ENCODE data around the gene LILRB1. TPM values are rescaled to one million over a fixed set of nuclear protein-coding genes. Genes with fewer than 3 reads are reported as not detected.
A peak's percentile ranks its signal among the peaks of the same experiment; 100 is the strongest.
"Not testable (repeated sequence)": the region's sequence is repeated elsewhere in the genome, so short reads cannot be mapped to it uniquely, and the experiment has no call there.

The LILRB1 gene
- polyA plus RNA-seq, 1 experiment, result not detected

- POLR2A ChIA-PET, result no interaction called here
- H3K36me3 ChIP-seq (ENCODE audit: control insufficient read depth, insufficient read depth, low read length), result no peaks in the 10 kb centered on the region
- no peak for TF ChIP-seq CTCF (IDR thresholded peaks at IDR 0.05; ENCODE audit: insufficient read depth, low read depth, low read length)
- CTCF ChIA-PET, result interaction anchor here (0.8 to 6.0 kb wide), 3 partner anchors 8 to 487 kb away, joined by 3 to 46 read pairs (median 4); no protein-coding TSS in a partner anchor
- H3K27me3 ChIP-seq (ENCODE audit: control insufficient read depth, insufficient read depth, low read length), result no peaks in the 10 kb centered on the region
- H3K4me3 ChIP-seq (ENCODE audit: low read depth, low read length), result no peak overlapping the region
- no peak for DNase-seq (ENCODE audit: low read depth)
Observed at GRCh38 chr19:54673222-54673621, 42.9 kb downstream of the LILRB1 start.

- ChIA-PET CTCF (interaction anchor here (0.7 to 6.0 kb wide), 6 partner anchors 9 to 486 kb away, joined by 3 to 46 read pairs (median 3); no protein-coding TSS in a partner anchor), POLR2A (no interaction called here)
- Histone ChIP-seq H3K36me3 (ENCODE audit: control insufficient read depth, insufficient read depth, low read length) (no peaks in the 10 kb centered on the region), H3K27me3 (ENCODE audit: control insufficient read depth, insufficient read depth, low read length) (no peaks in the 10 kb centered on the region), H3K4me3 (ENCODE audit: low read depth, low read length) (no peak overlapping the region)
- TF ChIP-seq CTCF (IDR thresholded peaks at IDR 0.05; ENCODE audit: insufficient read depth, low read depth, low read length), result peak; percentile 48
- no peak for DNase-seq (ENCODE audit: low read depth)
Observed at GRCh38 chr19:54674021-54674617, 43.8 kb downstream of the LILRB1 start.

GRCh38 chr19:54676210-54676834 is 46.0 kb downstream of the LILRB1 start:
- H3K36me3 ChIP-seq (ENCODE audit: control insufficient read depth, insufficient read depth, low read length); DNase-seq (ENCODE audit: low read depth); H3K27me3 ChIP-seq (ENCODE audit: control insufficient read depth, insufficient read depth, low read length); POLR2A ChIA-PET; H3K4me3 ChIP-seq (ENCODE audit: low read depth, low read length): not testable (repeated sequence)
- TF ChIP-seq CTCF (IDR thresholded peaks at IDR 0.05; ENCODE audit: insufficient read depth, low read depth, low read length), result peak; percentile 83
- CTCF ChIA-PET, result interaction anchor here (0.9 to 6.0 kb wide), 5 partner anchors 18 to 1182 kb away, joined by 3 to 46 read pairs (median 4); no protein-coding TSS in a partner anchor

GRCh38 chr19:54677217-54677616 is 46.9 kb downstream of the LILRB1 start:
- no peak for DNase-seq (ENCODE audit: low read depth)
- no peak overlapping the region for H3K4me3 ChIP-seq (ENCODE audit: low read depth, low read length)
- no peaks in the 10 kb centered on the region for H3K36me3 ChIP-seq (ENCODE audit: control insufficient read depth, insufficient read depth, low read length)
- ChIA-PET CTCF (interaction anchor here (0.7 to 6.0 kb wide), 3 partner anchors 17 to 198 kb away, joined by 3 to 46 read pairs (median 4); no protein-coding TSS in a partner anchor), POLR2A (no interaction called here)
- no peaks in the 10 kb centered on the region for H3K27me3 ChIP-seq (ENCODE audit: control insufficient read depth, insufficient read depth, low read length)
- TF ChIP-seq CTCF (IDR thresholded peaks at IDR 0.05; ENCODE audit: insufficient read depth, low read depth, low read length), result no peak

GRCh38 chr19:54681596-54681995 is 51.3 kb downstream of the LILRB1 start:
- H3K36me3 ChIP-seq (ENCODE audit: control insufficient read depth, insufficient read depth, low read length); H3K27me3 ChIP-seq (ENCODE audit: control insufficient read depth, insufficient read depth, low read length); DNase-seq (ENCODE audit: low read depth); H3K4me3 ChIP-seq (ENCODE audit: low read depth, low read length); POLR2A ChIA-PET: not testable (repeated sequence)
- CTCF ChIA-PET, result interaction anchor here (1.1 kb wide), 1 partner anchor 9 kb away, joined by 4 read pairs; no protein-coding TSS in a partner anchor
